Measurements from ENCODE around the gene SNRPA.

DNA sequence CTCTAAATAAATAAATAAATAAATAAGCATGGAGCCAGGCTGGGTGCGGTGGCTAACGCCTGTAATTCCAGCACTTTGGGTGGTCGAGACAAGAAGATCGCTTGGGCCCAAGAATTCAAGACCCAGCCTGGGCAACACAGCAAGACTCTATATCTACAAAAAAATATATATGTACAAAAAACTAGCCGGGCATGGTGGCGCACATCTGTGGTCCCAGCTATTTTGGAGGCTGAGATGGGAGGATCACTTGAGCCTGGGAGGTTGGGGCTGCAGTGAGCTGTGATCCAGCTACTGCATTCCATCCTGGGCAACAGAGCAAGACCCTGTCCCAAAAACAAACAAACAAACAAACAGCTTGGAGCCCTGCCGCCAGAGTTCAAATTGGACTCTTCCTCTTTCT is 3.5 kb upstream of the SNRPA start:
- TF ChIP-seq, protein P1, sequence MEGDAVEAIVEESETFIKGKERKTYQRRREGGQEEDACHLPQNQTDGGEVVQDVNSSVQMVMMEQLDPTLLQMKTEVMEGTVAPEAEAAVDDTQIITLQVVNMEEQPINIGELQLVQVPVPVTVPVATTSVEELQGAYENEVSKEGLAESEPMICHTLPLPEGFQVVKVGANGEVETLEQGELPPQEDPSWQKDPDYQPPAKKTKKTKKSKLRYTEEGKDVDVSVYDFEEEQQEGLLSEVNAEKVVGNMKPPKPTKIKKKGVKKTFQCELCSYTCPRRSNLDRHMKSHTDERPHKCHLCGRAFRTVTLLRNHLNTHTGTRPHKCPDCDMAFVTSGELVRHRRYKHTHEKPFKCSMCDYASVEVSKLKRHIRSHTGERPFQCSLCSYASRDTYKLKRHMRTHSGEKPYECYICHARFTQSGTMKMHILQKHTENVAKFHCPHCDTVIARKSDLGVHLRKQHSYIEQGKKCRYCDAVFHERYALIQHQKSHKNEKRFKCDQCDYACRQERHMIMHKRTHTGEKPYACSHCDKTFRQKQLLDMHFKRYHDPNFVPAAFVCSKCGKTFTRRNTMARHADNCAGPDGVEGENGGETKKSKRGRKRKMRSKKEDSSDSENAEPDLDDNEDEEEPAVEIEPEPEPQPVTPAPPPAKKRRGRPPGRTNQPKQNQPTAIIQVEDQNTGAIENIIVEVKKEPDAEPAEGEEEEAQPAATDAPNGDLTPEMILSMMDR (conservative IDR thresholded peaks at IDR 0.05) = no peak
- TF ChIP-seq EZH2 (IDR thresholded peaks at IDR 0.05; ENCODE audit: low read depth) = no peak
